Measurements from ENCODE around the gene CETN1. TPM values are rescaled to one million over a fixed set of nuclear protein-coding genes. Genes with fewer than 3 reads are reported as not detected.

Gene CETN1
- total RNA-seq, 1 experiment from 2014 or later, result not detected

GRCh38 chr18:570697-571096 is 9.5 kb upstream of the CETN1 start (continued):
- TF ChIP-seq E2F4 (CRISPR knock-in tag; IDR thresholded peaks at IDR 0.05; ENCODE audit: borderline replicate concordance, low read depth) (no peak), ZBTB21 (CRISPR knock-in tag; IDR thresholded peaks at IDR 0.05; ENCODE audit: borderline replicate concordance) (no peak)

GRCh38 chr18:572091-572830 is 7.9 kb upstream of the CETN1 start:
- Mint-ChIP-seq H3K4me1 (peaks cover 46% of the 10 kb centered on the region), H3K27me3 (ENCODE audit: low read depth) (peaks cover 7% of the 10 kb centered on the region), H3K36me3 (no peaks in the 10 kb centered on the region), H3K27ac (no peak overlapping the region), H3K4me3 (no peak overlapping the region), H3K9me3 (no peaks in the 10 kb centered on the region)
- CTCF ChIA-PET, result interaction anchor here (1.1 kb wide), 1 partner anchor 52 kb away, joined by 3 read pairs; no protein-coding TSS in a partner anchor
- no peak for ATAC-seq
- POLR2A ChIA-PET, result no interaction called here
- TF ChIP-seq ERG (CRISPR knock-in tag; IDR thresholded peaks at IDR 0.05) (no peak), MXD4 (CRISPR knock-in tag; IDR thresholded peaks at IDR 0.05; ENCODE audit: borderline replicate concordance) (no peak), USF2 (CRISPR knock-in tag; IDR thresholded peaks at IDR 0.05) (no peak), OVOL2 (CRISPR knock-in tag; IDR thresholded peaks at IDR 0.05; ENCODE audit: borderline replicate concordance) (no peak), ZBTB43 (CRISPR knock-in tag; IDR thresholded peaks at IDR 0.05) (no peak), MLX (CRISPR knock-in tag; IDR thresholded peaks at IDR 0.05) (no peak), EMX1 (CRISPR knock-in tag; IDR thresholded peaks at IDR 0.05) (no peak), FOXP4 (CRISPR knock-in tag; IDR thresholded peaks at IDR 0.05) (no peak), GTF2I (CRISPR knock-in tag; conservative IDR thresholded peaks at IDR 0.05) (no peak), FOXK1 (CRISPR knock-in tag; IDR thresholded peaks at IDR 0.05) (no peak), NR1H2 (CRISPR knock-in tag; IDR thresholded peaks at IDR 0.05) (no peak), ATF6 (CRISPR knock-in tag; IDR thresholded peaks at IDR 0.05) (no peak)
- DNase-seq (ENCODE audit: low spot score), result no peak

All from WTC11 (cell line).